DLD1 (cell line): ENCODE data around the gene RNF31.
"Not testable (repeated sequence)": the region's sequence is repeated elsewhere in the genome, so short reads cannot be mapped to it uniquely, and the experiment has no call there.

Source experiments
- in situ Hi-C: cut with HindIII; loops from 2 replicates; pipeline ENCODE4 v1.10.0; 2017; ENCODE audit warnings: low sequenced_read_pairs

The RNF31 gene

GRCh38 chr14:24197056-24197450, 49.8 kb downstream of the RNF31 start:
- in situ Hi-C loops = no loop called here

- in situ Hi-C loops = no loop called here
Observed at GRCh38 chr14:24198814-24199524, 51.7 kb downstream of the RNF31 start.

GRCh38 chr14:24202538-24202937, 55.2 kb downstream of the RNF31 start:
- in situ Hi-C loops = not testable (repeated sequence)

GRCh38 chr14:24203249-24203886, 56.1 kb downstream of the RNF31 start:
- in situ Hi-C loops = not testable (repeated sequence)

- in situ Hi-C loops = no loop called here
Observed at GRCh38 chr14:24204163-24205146, 57.2 kb downstream of the RNF31 start.

- in situ Hi-C loops = no loop called here
Observed at GRCh38 chr14:24206260-24207103, 59.2 kb downstream of the RNF31 start.

GRCh38 chr14:24207104-24207551, 59.8 kb downstream of the RNF31 start:
- in situ Hi-C loops = no loop called here

- in situ Hi-C loops = no loop called here
Observed at GRCh38 chr14:24207625-24208024, 60.3 kb downstream of the RNF31 start.
